H9 (cell line): ENCODE data around the gene EIF2AK2. TPM values are rescaled to one million over a fixed set of nuclear protein-coding genes. Genes with fewer than 3 reads are reported as not detected.

Experiments
- DNase-seq: peaks from one replicate; pipeline ENCODE4 v3.0.0-alpha.2; 2017
- H2AFZ ChIP-seq: one replicate; pipeline ENCODE4 v1.6.1; 2013; ENCODE audit warnings: mild to moderate bottlenecking, low read length, control low read depth, moderate library complexity
- H2AK5ac ChIP-seq: 2 replicates; pipeline ENCODE4 v1.6.1; 2013; ENCODE audit warnings: low read length, control low read depth, mixed read lengths; ENCODE audit not compliant: insufficient read length
- H2BK120ac ChIP-seq: one replicate; pipeline ENCODE4 v1.6.1; 2013; ENCODE audit warnings: low read depth, mild to moderate bottlenecking, low read length, control low read depth, inconsistent platforms; ENCODE audit not compliant: poor library complexity, severe bottlenecking
- H2BK12ac ChIP-seq: 2 replicates; pipeline ENCODE4 v1.6.1; 2013; ENCODE audit warnings: low read length, control low read depth, mixed read lengths, low read depth; ENCODE audit not compliant: insufficient read length
- H2BK15ac ChIP-seq: 2 replicates; pipeline ENCODE4 v1.6.1; 2013; ENCODE audit warnings: low read depth, low read length, control low read depth
- H2BK20ac ChIP-seq: one replicate; pipeline ENCODE4 v1.6.1; 2013; ENCODE audit warnings: low read depth, mild to moderate bottlenecking, low read length, control low read depth, inconsistent platforms; ENCODE audit not compliant: poor library complexity, severe bottlenecking
- H2BK5ac ChIP-seq: 2 replicates; pipeline ENCODE4 v1.6.1; 2013; ENCODE audit warnings: low read length, control low read depth, mixed read lengths; ENCODE audit not compliant: insufficient read length
- H3K14ac ChIP-seq: 2 replicates; pipeline ENCODE4 v1.6.1; 2013; ENCODE audit warnings: low read length, control low read depth; ENCODE audit not compliant: insufficient read depth
- H3K18ac ChIP-seq: 2 replicates; pipeline ENCODE4 v1.6.1; 2013; ENCODE audit warnings: low read depth, mild to moderate bottlenecking, mixed read lengths, low read length, control low read depth; ENCODE audit not compliant: insufficient read length
- H3K23ac ChIP-seq: 2 replicates; pipeline ENCODE4 v1.6.1; 2013; ENCODE audit warnings: low read length, control low read depth, mixed read lengths, low read depth; ENCODE audit not compliant: insufficient read length
- H3K23me2 ChIP-seq: 2 replicates; pipeline ENCODE4 v1.6.1; 2013; ENCODE audit warnings: low read depth, mild to moderate bottlenecking, mixed read lengths, low read length, control low read depth; ENCODE audit not compliant: insufficient read length, poor library complexity, severe bottlenecking
- H3K27ac ChIP-seq: 2 replicates; pipeline ENCODE4 v1.5.1; 2013; ENCODE audit warnings: low read length, control low read depth, mixed read lengths, low read depth; ENCODE audit not compliant: insufficient read length
- H3K27me3 ChIP-seq: 2 replicates; pipeline ENCODE4 v1.6.1; 2013; ENCODE audit warnings: low read length, control low read depth, inconsistent platforms; ENCODE audit not compliant: insufficient read depth
- H3K4ac ChIP-seq: 2 replicates; pipeline ENCODE4 v1.6.1; 2013; ENCODE audit warnings: low read depth, mild to moderate bottlenecking, control low read depth, inconsistent platforms, low read length, moderate library complexity
- H3K4me1 ChIP-seq: 2 replicates; pipeline ENCODE4 v1.6.1; 2013; ENCODE audit warnings: low read length, control low read depth, inconsistent platforms; ENCODE audit not compliant: insufficient read depth
- H3K4me2 ChIP-seq: 2 replicates; pipeline ENCODE4 v1.6.1; 2013; ENCODE audit warnings: low read length, control low read depth, mixed read lengths; ENCODE audit not compliant: insufficient read length, insufficient read depth
- H3K56ac ChIP-seq: 2 replicates; pipeline ENCODE4 v1.6.1; 2013; ENCODE audit warnings: low read depth, mild to moderate bottlenecking, mixed read lengths, low read length, control low read depth; ENCODE audit not compliant: insufficient read length
- H3K79me1 ChIP-seq: 2 replicates; pipeline ENCODE4 v1.6.1; 2013; ENCODE audit warnings: low read depth, mild to moderate bottlenecking, moderate library complexity, low read length, control low read depth, inconsistent platforms; ENCODE audit not compliant: insufficient read depth, poor library complexity, severe bottlenecking
- H3K79me2 ChIP-seq: 2 replicates; pipeline ENCODE4 v1.6.1; 2013; ENCODE audit warnings: low read length, control low read depth, inconsistent platforms; ENCODE audit not compliant: insufficient read depth
- H3K9ac ChIP-seq: 2 replicates; pipeline ENCODE4 v1.6.1; 2013; ENCODE audit warnings: low read length, control low read depth, mixed read lengths; ENCODE audit not compliant: insufficient read length; ENCODE audit errors: extremely low read depth
- H3K9me3 ChIP-seq: one replicate; pipeline ENCODE4 v1.6.1; 2013; ENCODE audit warnings: low read depth, low read length, inconsistent platforms; ENCODE audit not compliant: control insufficient read depth
- H3T11ph ChIP-seq: one replicate; pipeline ENCODE4 v1.6.1; 2013; ENCODE audit warnings: mild to moderate bottlenecking, low read length, control low read depth, inconsistent platforms
- H4K20me1 ChIP-seq: one replicate; pipeline ENCODE4 v1.6.1; 2013; ENCODE audit not compliant: control insufficient read depth, insufficient read length, insufficient read depth
- H4K5ac ChIP-seq: 2 replicates; pipeline ENCODE4 v1.6.1; 2013; ENCODE audit warnings: low read depth, mild to moderate bottlenecking, mixed read lengths, low read length, control low read depth; ENCODE audit not compliant: insufficient read length
- H4K8ac ChIP-seq: replicated peaks from 2 replicates; pipeline ENCODE4 v1.6.1; 2013; ENCODE audit warnings: low read length, control low read depth, mixed read lengths, low read depth; ENCODE audit not compliant: insufficient read length
- H4K91ac ChIP-seq: 2 replicates; pipeline ENCODE4 v1.6.1; 2013; ENCODE audit warnings: low read depth, mild to moderate bottlenecking, moderate library complexity, mixed read lengths, low read length, control low read depth; ENCODE audit not compliant: insufficient read length
- H3K27ac Mint-ChIP-seq, 3 experiments: 2 replicates in 2 of 3; 3 replicates in 1 of 3; pipeline ENCODE4 v1.8.0; 2020 to 2021; ENCODE audit warnings: mixed read lengths in 3 of 3, mild to moderate bottlenecking in 1 of 3, moderate library complexity in 1 of 3
- H3K27me3 Mint-ChIP-seq: 2 replicates; pipeline ENCODE4 v1.8.0; 2021; ENCODE audit warnings: low read depth, mild to moderate bottlenecking, moderate library complexity, mixed read lengths
- H3K36me3 Mint-ChIP-seq, 3 experiments: 2 replicates in 2 of 3; 3 replicates in 1 of 3; pipeline ENCODE4 v1.8.0; 2020 to 2021; ENCODE audit warnings: low read depth in 3 of 3, mixed read lengths in 3 of 3; ENCODE audit not compliant: insufficient read depth in 1 of 3
- H3K4me1 Mint-ChIP-seq, 2 experiments: 2 replicates each; pipeline ENCODE4 v1.8.0; 2020; ENCODE audit warnings: mixed read lengths in 2 of 2
- H3K4me3 Mint-ChIP-seq, 2 experiments: 2 replicates in 1 of 2; 3 replicates in 1 of 2; pipeline ENCODE4 v1.8.0; 2020 to 2021; ENCODE audit warnings: mild to moderate bottlenecking in 2 of 2, mixed read lengths in 2 of 2, moderate library complexity in 1 of 2
- H3K9me3 Mint-ChIP-seq, 2 experiments: 2 replicates in 1 of 2; 3 replicates in 1 of 2; pipeline ENCODE4 v1.8.0; 2020; ENCODE audit warnings: mild to moderate bottlenecking in 2 of 2, mixed read lengths in 2 of 2, moderate library complexity in 1 of 2
- CTCF ChIP-seq: fragments of 200-600 bp; sonication (generic); conservative IDR thresholded peaks from 3 replicates; pipeline ENCODE4 v1.8.0; 2021; ENCODE audit warnings: antibody characterized with exemption, mild to moderate bottlenecking
- WGBS: extraction: QIAGEN DNeasy Blood & Tissue Kit; methylation state at CpG from one replicate; pipeline ENCODE4 v1.1.7; 2013; ENCODE audit warnings: missing lambda C conversion rate, low lambda C conversion rate, mixed read lengths; ENCODE audit not compliant: insufficient read length; ENCODE audit errors: extremely low coverage; 5-methylcytosine and 5-hydroxymethylcytosine counted together
- total RNA-seq: library from RNA; stranded (reverse); gene quantifications from 2 replicates; pipeline ENCODE4 v1.2.1, GENCODE V29; 2021

Gene EIF2AK2
- total RNA-seq, 1 experiment from 2014 or later = 55.7 TPM

- Mint-ChIP-seq H3K36me3 (peaks cover 0 to 35% (median 15%) of the 10 kb centered on the region in 3 experiments; a peak in 6 of 7 replicates), H3K4me1 (no peaks in the 10 kb centered on the region), H3K9me3 (no peaks in the 10 kb centered on the region), H3K27ac (no peak overlapping the region), H3K4me3 (no peak overlapping the region), H3K27me3 (no peaks in the 10 kb centered on the region)
- Histone ChIP-seq H3K14ac (no peak overlapping the region), H3K79me2 (no peaks in the 10 kb centered on the region), H3K27me3 (no peaks in the 10 kb centered on the region), H2AFZ (no peak overlapping the region), H3K4me1 (no peaks in the 10 kb centered on the region), H3K9me3 (no peaks in the 10 kb centered on the region), H4K5ac (no peak overlapping the region), H3K23me2 (no peaks in the 10 kb centered on the region), H2BK15ac (no peak overlapping the region), H3K23ac (no peak overlapping the region), H2AK5ac (no peak overlapping the region), H3K18ac (no peak overlapping the region), H3K56ac (no peak overlapping the region), H3K9ac (no peak overlapping the region), H2BK12ac (no peak overlapping the region), H4K8ac (no peak overlapping the region), H3K4me2 (no peak overlapping the region), H2BK120ac (no peak overlapping the region), H2BK5ac (no peak overlapping the region), H4K20me1 (no peaks in the 10 kb centered on the region), H3K27ac (no peak overlapping the region), H2BK20ac (no peak overlapping the region), H3K4ac (no peak overlapping the region), H4K91ac (no peak overlapping the region), H3T11ph (no peak overlapping the region), H3K79me1 (no peaks in the 10 kb centered on the region)
- DNase-seq = no peak
- no CpG with 5 or more reads among the region's 3 CpGs for WGBS
- no peak for TF ChIP-seq CTCF
Observed at GRCh38 chr2:37059841-37060240, 96.9 kb downstream of the EIF2AK2 start.
